CD4-positive, alpha-beta T cell treated with Interleukin-15 for 4 hours (primary cell): ENCODE data around the gene RFX4.

ENCODE experiments used
- DNase-seq: peaks from one replicate; pipeline ENCODE4 v3.0.0-alpha.2; 2020; ENCODE audit warnings: low spot score

Gene RFX4

DNA sequence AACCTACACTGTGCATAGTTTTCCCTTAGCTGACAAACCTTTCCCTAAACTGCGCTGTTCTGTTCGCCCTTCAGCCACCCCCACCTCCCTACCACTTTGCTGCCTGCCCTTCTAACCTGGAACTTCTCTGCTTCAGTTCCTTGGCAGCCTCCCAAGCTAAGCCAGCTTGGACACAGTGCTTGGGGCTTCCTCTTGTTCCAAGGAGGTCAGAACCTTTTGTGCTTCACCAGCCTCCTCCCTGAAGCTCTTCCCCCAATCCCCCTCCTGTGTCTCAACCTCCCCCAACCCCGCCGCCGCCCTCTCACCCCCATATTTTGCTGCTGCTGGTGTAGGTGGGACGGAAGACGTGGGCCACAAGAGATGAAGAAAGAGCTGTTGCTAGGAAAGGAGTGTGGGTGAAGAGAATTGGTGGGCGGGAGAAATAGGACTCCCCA lies 183.6 kb downstream of the RFX4 start:
- DNase-seq: no peak

DNA sequence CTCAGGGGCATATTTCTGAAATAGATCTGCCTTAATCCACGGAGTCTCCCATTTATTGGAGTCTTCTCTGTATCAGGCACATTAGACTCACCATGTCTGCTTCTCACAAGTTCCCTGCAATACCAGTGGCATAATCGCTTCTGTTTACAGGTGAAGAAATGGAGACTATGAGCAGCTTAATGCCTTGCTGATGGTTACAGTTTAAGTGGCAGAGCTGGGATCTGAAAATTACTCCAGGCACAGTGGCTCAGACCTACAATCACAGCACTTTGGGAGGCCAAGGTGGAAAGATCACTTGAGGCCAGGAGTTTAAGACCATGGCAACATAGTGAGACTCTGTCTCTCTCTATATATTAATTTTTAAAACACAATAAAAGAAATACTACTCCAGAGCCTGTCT lies 184.4 kb downstream of the RFX4 start:
- DNase-seq: no peak

DNA sequence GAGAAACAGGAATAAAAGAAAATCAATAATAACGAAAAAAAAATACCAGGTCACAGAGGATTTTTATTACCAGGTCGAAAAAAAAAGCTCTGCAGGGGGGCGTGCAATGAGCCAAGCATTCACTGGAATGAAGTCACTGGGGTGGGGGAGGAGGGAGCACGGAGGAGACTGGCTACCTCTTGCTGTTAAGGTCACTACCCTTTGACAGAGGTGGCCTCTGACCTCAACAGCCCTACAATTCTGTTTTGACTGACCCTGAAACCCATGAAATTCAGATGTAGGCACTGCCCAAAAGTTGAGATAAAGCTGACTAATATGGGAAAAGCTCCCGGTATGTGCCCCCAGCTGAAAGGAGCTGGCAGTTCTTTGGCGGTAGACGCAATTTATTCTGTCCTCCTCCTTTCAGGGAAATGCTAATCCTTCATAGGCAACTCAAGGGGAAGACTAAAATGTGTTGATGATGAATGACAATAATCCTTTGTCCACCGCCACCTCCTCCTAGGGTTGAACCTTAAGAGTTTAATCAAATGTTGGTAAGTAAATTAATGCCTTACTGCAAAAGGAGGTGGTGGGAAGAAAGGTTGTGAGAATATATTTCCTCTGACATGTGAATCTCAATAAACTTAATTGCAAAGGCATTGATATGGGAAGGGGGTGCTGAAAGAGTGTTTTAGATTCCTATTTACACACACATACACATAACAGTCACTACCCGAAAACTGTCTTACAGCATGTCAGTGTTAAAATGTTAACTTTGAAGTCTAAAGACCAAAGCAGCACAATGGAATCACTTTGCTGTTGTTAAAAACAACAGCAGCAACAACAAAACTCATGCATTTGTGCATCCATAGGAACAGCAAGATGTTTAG lies 185.4 kb downstream of the RFX4 start:
- no peak for DNase-seq

GRCh38 chr12:106769078-106769477 lies 186.3 kb downstream of the RFX4 start:
- DNase-seq: no peak

DNA sequence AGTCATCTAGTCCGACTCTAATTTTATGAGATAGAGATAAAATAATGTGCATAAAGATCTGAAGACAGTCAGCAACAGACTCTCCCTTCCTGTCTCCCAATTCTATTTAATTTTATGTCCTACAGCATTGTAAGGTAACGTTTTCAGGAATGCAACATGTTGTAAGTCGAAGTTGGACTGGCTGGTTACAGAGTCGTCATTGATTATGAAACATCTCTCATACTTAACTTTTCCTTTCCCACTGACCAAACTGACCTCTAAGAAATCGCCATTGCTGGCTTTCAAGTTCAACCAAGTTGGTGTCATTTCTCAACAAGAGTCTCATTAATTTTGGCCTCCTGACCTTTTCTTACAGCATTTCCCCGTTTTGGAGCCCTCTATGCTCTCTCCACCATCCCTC lies 186.7 kb downstream of the RFX4 start:
- DNase-seq: no peak

DNA sequence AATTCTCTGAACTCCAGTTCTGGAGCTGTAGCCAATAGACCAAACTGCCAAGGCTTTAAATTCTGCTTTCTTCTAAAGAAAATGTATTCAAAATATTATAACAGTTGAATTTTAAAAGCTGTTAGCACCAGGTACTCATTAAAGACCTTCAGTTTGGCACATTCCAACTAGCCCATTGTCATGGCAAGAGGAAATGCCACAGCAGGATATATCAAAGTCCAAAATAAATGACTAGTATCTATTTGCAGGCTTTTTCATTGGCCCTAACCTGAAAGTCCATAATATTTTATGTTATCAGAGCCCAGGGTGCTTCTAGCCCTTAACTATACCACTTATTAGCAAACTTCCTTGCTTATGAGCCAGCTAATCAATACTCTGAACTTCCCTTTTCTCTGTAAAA lies 188.6 kb downstream of the RFX4 start:
- DNase-seq: no peak

DNA sequence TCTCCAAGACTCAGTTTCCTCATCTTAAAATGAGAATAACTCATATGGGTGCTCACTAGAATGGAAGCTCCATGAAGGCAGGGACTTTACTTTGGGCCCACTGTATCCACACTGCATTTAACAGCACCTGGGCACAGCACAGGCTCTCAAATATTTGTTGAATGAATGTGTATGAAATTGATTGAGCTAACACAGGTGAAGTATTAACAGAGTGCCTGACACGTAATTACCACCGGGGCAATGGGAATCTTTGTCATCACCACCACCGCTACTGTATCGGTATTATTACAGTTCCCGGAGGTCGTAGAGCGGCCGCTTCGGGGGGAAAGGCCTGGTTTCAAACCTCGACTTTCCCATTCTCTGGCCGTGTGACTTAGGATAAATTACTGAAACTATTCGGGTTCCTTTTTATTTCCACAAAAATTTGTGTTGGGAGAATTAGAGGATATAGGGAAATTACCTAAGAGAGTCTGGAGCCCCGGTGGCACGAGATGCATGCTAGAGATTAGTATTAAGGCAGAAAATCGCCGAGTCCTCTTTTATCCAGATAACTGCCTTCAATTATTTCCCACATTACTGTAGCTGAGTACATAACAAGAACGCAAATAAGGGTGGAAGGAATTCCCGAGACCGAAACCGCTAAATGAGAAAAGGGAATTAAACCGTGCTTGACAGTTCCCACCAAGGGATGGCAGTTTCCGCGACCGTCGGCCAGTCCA lies 190.6 kb downstream of the RFX4 start:
- DNase-seq: no peak

DNA sequence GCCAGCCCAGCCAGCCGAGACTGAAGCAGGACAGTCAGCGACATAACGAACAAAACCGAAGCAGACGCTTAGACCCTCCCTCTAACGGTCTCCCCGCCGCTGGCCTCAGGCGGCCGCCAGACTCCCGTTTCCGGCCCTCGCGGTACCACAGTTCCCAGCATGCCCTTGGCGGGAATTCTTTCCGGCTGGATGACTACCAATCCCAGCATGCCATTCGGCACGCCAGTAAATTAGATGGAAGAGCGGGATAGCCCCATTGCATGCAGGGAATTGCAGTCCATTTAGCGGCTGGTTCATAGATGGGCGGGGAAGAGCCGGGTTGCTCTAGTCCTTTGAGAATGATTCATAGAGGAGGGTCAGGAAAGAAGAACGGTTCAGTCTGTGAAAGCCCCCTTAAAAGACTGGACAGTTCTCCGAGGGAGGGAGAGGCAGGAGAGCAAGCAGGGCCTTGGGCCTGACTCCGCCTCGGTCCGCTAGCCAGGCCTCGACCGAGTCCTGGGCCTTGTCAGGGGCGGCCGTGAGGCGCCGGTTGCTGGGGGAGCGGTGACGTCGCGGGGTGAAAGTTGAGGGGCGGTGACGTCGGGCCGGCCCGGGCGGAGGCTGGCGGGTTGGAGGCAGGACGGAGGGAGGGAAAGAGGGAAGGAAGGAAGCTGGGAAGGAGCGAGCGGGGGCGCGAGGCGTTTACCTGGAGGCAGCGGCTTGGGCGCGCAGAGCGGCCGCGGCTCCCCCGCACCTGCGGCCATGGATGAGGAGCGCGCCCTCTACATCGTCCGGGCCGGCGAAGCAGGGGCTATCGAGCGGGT lies 191.4 kb downstream of the RFX4 start, which contains the start of gene RIC8B:
Gene RIC8B, plus strand, starts transcription at position 678 of the 803 bp plus-strand sequence. Its CDS starts 64 bp downstream, at position 742.
- DNase-seq: peak; percentile 89

- no peak for DNase-seq
Measured at GRCh38 chr12:106774808-106775524, 192.2 kb downstream of the RFX4 start.

GRCh38 chr12:106776897-106777296 lies 194.1 kb downstream of the RFX4 start:
- no peak for DNase-seq

- DNase-seq: no peak
Measured at GRCh38 chr12:106780010-106780631, 197.3 kb downstream of the RFX4 start.

GRCh38 chr12:106782619-106783018 lies 199.8 kb downstream of the RFX4 start:
- no peak for DNase-seq

DNA sequence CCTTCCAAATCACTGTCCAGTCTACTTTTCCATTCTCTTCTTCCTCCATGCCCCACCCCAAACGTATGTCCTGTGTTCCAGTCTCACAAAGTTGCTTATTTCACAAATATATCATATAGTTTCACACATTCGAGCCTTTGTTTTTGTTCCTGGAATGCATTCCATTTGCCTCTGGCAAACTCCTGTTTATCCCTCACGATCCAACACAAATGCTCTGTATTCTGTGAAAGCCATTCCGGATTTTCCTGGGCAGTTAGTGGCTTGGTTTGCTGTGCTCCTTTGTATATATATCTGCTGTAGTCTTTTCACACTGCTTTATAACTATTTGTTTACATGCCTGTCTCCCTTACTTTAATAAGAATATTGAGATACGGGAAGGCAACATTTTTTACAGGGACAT lies 200.7 kb downstream of the RFX4 start:
- DNase-seq: no peak

DNA sequence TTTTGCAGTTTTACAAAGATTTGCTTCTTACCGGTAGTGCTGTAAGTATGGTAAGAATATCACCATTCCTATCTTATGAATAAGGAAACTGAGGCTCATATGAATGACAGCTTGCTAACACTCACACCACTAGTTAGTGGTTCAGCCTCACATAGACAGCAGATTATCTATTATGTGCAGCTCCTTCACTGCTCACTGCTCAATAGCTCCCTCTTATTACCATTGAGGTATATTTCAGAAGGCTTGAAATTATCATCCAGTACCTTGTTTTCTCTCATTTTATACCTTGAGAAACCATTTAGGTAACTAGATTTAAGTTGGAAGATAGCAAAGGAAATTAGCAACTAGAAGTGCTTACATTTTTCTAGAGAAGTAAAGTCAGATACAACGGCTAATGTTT lies 207.2 kb downstream of the RFX4 start:
- DNase-seq: no peak

DNA sequence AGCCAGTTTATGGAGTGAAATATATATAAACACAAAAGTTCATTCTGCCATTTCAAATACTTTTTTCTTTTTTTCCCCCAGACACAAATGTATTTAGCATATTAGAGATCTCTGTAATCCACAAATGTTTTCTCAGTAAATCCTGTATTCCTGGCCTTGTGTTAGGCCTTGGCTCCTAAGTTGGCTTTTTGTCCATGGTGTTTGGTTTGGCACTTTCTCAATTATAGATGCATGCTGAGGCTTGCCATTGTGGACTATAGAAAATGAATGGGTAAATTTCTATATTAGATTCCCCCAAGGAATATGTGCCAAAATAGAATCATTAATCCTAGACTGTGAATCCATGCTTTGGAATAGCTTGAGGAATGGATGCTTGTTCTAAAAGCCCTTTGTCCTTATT lies 208.7 kb downstream of the RFX4 start:
- no peak for DNase-seq

- DNase-seq: no peak
Measured at GRCh38 chr12:106794369-106794768, 211.6 kb downstream of the RFX4 start.

DNA sequence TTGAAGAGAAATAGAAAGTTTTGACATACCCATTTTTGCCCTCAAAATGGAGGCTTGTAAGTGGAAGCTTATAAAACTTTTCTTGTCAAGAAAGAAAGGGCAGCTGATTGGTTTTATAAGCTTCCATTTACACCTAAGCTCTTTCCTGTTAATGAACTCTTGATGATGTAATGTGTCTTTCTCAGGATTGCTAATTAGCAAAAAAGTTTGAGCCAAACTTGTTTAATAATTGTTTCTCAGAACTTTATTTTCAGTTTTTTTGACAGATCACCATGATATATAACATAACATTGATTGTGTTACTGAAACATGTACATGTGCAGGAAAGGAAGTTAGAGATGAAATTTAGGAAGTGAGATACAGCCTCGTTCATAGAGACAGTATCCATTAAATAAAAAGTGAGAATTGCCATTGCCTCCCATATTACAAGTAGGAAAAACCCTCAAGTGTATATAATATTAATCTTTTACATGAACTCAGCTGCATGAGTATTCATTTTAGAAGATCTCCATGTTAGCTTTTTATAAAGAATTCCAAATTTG lies 218.4 kb downstream of the RFX4 start:
- DNase-seq: no peak

DNA sequence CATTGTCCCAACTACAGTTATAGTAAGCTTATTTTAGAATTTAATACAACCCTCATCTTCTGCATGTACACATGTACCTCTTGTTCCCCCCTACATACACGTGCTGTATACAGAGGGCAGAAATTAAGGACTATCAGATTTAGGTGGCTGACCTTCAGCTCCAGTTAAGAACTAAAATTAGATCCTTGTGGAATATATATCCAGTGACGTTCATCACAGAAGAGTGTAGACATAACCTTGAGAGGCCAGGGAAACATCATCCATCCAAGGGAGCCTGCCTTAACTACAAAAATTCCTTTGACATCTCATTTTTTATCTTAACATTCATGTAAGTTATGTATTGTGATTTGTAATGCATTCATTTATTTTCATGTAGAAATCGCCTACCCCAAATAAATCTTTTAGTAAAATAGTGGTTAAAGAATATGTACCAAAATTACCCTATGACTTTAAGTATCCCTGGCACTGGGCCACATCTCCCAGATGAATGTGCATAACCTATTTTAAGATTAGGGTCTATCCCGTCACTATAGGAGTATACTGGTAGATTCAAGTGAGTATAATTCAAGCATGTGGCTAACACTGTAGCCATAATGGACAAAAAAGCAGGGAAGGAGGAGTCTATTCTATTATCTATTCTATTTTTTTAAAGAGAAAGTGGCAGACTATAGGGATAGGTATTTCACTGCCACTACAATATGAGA lies 219.2 kb downstream of the RFX4 start:
- no peak for DNase-seq

DNA sequence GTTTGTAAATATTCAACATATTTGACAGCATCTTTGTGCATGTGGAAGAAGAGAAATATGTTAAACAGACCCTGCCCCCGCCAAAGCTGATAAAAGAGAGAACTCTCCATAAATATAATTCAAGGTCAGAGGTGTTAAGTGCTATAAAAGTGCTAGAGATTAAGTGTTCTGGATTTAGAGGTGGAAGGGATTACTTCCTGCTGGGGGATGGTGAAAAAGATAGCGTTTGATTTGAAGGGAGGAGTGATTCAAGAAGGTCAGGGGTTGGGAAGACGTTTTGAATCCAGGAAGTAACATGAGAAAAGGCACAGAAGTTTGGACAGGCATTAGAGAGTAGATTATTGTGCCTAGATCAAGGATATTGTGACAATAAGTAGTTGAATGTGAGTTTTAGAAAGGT lies 221.9 kb downstream of the RFX4 start:
- no peak for DNase-seq
